HepG2 (cell line): Measurements from ENCODE around the gene ITCH. TPM values are rescaled to one million over a fixed set of nuclear protein-coding genes. Genes with fewer than 3 reads are reported as not detected.
A peak's percentile ranks its signal among the peaks of the same experiment; 100 is the strongest.

Experiments used
- AHDC1 ChIP-seq: sonication (generic); formaldehyde crosslinking; IDR thresholded peaks from 2 replicates; pipeline ENCODE4 v1.5.1; 2020; ENCODE audit warnings: mild to moderate bottlenecking, missing genetic modification reagents, borderline replicate concordance
- CREM ChIP-seq, 2 experiments: sonication (generic) in 1 of 2; formaldehyde crosslinking in 1 of 2; IDR thresholded peaks; 2 replicates each; pipeline versions ENCODE4 v1.4.0 to v1.6.1; 2016 to 2020; ENCODE audit warnings: antibody characterized with exemption in 1 of 2, mild to moderate bottlenecking in 1 of 2, missing genetic modification reagents in 1 of 2
- FOXK1 ChIP-seq: sonication (generic); formaldehyde crosslinking; IDR thresholded peaks from 2 replicates; pipeline ENCODE4 v1.4.0; 2020; ENCODE audit warnings: low read depth, missing genetic modification reagents, borderline replicate concordance
- HOXA3 ChIP-seq: sonication (generic); formaldehyde crosslinking; IDR thresholded peaks from 2 replicates; pipeline ENCODE4 v1.5.0; 2020; ENCODE audit warnings: missing genetic modification reagents
- HOXA7 ChIP-seq: sonication (generic); formaldehyde crosslinking; IDR thresholded peaks from 2 replicates; pipeline ENCODE4 v1.8.1; 2022; ENCODE audit warnings: mild to moderate bottlenecking, missing genetic modification reagents, moderate library complexity
- IKZF5 ChIP-seq: IDR thresholded peaks from 2 replicates; pipeline ENCODE4 v1.6.1; 2018; ENCODE audit warnings: missing genetic modification reagents, mild to moderate bottlenecking, missing compliant biosample characterization
- MED13 ChIP-seq: sonication (generic); formaldehyde crosslinking; IDR thresholded peaks from 2 replicates; pipeline ENCODE4 v1.5.0; 2020; ENCODE audit warnings: missing genetic modification reagents
- SATB2 ChIP-seq: sonication (generic); formaldehyde crosslinking; IDR thresholded peaks from 2 replicates; pipeline ENCODE4 v1.5.0; 2020; ENCODE audit warnings: missing genetic modification reagents
- TAF1 ChIP-seq: sonication (generic); formaldehyde crosslinking; IDR thresholded peaks from 2 replicates; pipeline ENCODE4 v1.4.0; 2020; ENCODE audit warnings: missing genetic modification reagents
- ZBTB3 ChIP-seq: sonication (generic); formaldehyde crosslinking; IDR thresholded peaks from 2 replicates; pipeline ENCODE4 v1.4.0; 2020; ENCODE audit warnings: low read depth, mild to moderate bottlenecking, moderate library complexity, missing genetic modification reagents, borderline replicate concordance
- ZGPAT ChIP-seq: IDR thresholded peaks from 2 replicates; pipeline ENCODE4 v1.6.1; 2016; ENCODE audit warnings: mild to moderate bottlenecking
- ZNF414 ChIP-seq: sonication (generic); formaldehyde crosslinking; IDR thresholded peaks from 2 replicates; pipeline ENCODE4 v1.5.0; 2020; ENCODE audit warnings: missing genetic modification reagents
- ZNF570 ChIP-seq: sonication (generic); formaldehyde crosslinking; IDR thresholded peaks from 2 replicates; pipeline ENCODE4 v1.4.0; 2020; ENCODE audit warnings: mild to moderate bottlenecking, missing genetic modification reagents, borderline replicate concordance
- ZNF605 ChIP-seq: sonication (generic); formaldehyde crosslinking; IDR thresholded peaks from 2 replicates; pipeline ENCODE4 v1.8.0; 2022; ENCODE audit warnings: mild to moderate bottlenecking, missing genetic modification reagents
- polyA plus RNA-seq, 8 experiments: library from polyadenylated mRNA; depleted of rRNA in 3 of 8; stranded (reverse) in 7 of 8; unstranded in 1 of 8; fragments of >200 nt; fragmentation: Illumina TruSeq in 4 of 8; extraction: Trizol in 4 of 8; gene quantifications; 2 replicates each; pipeline versions ENCODE4 v1.2.1 to v1.2.3, GENCODE V29; 2011 to 2016; ENCODE audit warnings: low read depth in 4 of 8, missing spikeins in 1 of 8, mixed read lengths in 1 of 8; ENCODE audit not compliant: insufficient read depth in 1 of 8
- total RNA-seq, 5 experiments: library from RNA; depleted of rRNA; stranded (reverse); fragments of >200 nt; fragmentation: Illumina TruSeq; extraction: Trizol; gene quantifications; 2 replicates each; pipeline ENCODE4 v1.2.3, GENCODE V29; 2016; ENCODE audit warnings: low read depth in 1 of 5
- TF ChIP-seq, protein P1 (sequence below): sonication (generic); formaldehyde crosslinking; IDR thresholded peaks from 2 replicates; pipeline ENCODE4 v1.4.0; 2020; ENCODE audit warnings: missing genetic modification reagents

ITCH gene
- total and polyA plus RNA-seq, 2 of the 13 experiments (the other 11 are each of a cell fraction or from before 2014, with no cell fraction given) = 20.5 to 112 TPM

- no peak for TF ChIP-seq AHDC1 (CRISPR knock-in tag)
- no peak for TF ChIP-seq HOXA3 (CRISPR knock-in tag)
- 0 out of 2 replicates have a peak, but pooled peaks have one; percentile 32 for TF ChIP-seq ZNF414 (CRISPR knock-in tag)
- no peak for TF ChIP-seq TAF1 (CRISPR knock-in tag)
- no peak for TF ChIP-seq IKZF5 (CRISPR knock-in tag)
- TF ChIP-seq ZNF570 (CRISPR knock-in tag) = no peak
- TF ChIP-seq, protein P1, sequence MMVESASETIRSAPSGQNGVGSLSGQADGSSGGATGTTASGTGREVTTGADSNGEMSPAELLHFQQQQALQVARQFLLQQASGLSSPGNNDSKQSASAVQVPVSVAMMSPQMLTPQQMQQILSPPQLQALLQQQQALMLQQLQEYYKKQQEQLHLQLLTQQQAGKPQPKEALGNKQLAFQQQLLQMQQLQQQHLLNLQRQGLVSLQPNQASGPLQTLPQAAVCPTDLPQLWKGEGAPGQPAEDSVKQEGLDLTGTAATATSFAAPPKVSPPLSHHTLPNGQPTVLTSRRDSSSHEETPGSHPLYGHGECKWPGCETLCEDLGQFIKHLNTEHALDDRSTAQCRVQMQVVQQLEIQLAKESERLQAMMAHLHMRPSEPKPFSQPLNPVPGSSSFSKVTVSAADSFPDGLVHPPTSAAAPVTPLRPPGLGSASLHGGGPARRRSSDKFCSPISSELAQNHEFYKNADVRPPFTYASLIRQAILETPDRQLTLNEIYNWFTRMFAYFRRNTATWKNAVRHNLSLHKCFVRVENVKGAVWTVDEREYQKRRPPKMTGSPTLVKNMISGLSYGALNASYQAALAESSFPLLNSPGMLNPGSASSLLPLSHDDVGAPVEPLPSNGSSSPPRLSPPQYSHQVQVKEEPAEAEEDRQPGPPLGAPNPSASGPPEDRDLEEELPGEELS = no peak
- 0 out of 2 replicates have a peak, but pooled peaks have one; percentile 4 for TF ChIP-seq ZGPAT (CRISPR knock-in tag)
- no peak for TF ChIP-seq HOXA7 (CRISPR knock-in tag)
- no peak for TF ChIP-seq SATB2 (CRISPR knock-in tag)
- TF ChIP-seq FOXK1 (CRISPR knock-in tag) = 0 out of 2 replicates have a peak, but pooled peaks have one; percentile 3
- TF ChIP-seq ZBTB3 = no peak
- TF ChIP-seq MED13 (CRISPR knock-in tag) = no peak
- TF ChIP-seq ZNF605 = no peak
- TF ChIP-seq CREM (IDR thresholded peaks at IDR 0.05) = 0 out of 2 replicates have a peak, but pooled peaks have one; percentile 3
- TF ChIP-seq CREM (CRISPR knock-in tag; IDR thresholded peaks at IDR 0.05) = no peak
Measured at GRCh38 chr20:34402461-34402860, 39.4 kb downstream of the ITCH start (continued).
